ENCODE measurements around the gene RNF223. TPM values are rescaled to one million over a fixed set of nuclear protein-coding genes. Genes with fewer than 3 reads are reported as not detected.
"Not testable (repeated sequence)": the region's sequence is repeated elsewhere in the genome, so short reads cannot be mapped to it uniquely, and the experiment has no call there.

Gene RNF223
- total RNA-seq, 1 donor from 2014 or later = 0.65 TPM

DNA sequence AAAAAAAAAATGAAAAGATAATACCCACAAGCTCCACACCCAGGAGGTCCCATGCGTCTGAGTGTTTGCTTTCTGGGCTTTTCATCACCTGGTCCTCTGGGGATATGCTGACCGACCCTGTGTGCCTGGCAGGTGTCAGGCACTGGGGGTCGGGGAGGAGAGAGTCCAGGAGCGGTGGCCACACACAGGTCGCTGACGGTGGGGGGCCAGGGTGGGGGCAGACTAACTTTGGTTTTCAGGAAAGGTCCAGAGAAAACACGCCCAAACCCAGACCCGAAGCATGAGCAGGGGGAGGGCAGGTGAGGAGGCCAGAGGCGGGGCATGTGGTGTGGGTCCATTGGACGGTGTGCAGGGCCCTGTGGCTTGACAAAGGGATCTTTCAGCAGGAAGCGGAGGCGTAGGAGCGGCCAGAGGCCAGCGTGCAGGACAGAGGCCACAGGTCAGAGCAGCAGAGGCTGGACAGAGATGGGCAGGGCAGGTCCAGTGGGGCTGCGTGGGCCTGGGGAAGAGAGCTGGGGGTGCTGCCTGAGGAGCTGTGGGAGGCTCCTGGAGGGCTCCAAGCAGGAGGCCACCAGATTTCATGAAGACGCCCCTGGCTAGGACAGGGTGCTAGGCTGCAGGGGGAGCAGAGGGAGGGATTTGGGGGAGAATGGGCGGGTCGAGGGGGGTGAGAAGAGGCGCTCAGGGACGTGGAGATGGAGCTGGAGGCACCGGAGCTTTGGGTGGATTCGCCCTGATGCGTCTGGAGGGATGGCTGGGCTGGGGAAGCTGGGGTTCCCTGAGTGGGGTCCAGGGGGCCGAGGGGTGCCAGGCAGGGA lies 15.8 kb downstream of the RNF223 start:
- intact Hi-C loops (cut with DNase I) = no loop called here

DNA sequence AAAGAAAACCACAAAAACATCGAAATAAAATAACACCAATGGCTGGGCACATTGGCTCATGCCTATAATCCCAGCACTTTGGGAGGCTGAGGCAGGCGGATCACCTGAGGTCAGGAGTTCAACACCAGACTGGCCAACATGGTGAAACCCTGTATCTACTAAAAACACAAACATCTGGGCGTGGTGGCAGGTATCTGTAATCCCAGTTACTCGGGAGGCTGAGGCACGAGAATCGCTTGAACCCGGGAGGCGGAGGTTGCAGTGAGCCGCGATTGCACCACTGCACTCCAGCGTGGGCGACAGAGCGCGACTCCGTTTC lies 16.4 kb downstream of the RNF223 start:
- ATAC-seq; DNase-seq; H3K9me3 ChIP-seq; intact Hi-C loops (cut with DNase I); H3K27ac ChIP-seq; H3K4me3 ChIP-seq: not testable (repeated sequence)
- peaks cover 18% of the 10 kb centered on the region for H3K36me3 ChIP-seq
- H3K4me1 ChIP-seq = peaks cover 18% of the 10 kb centered on the region
- peaks cover 39% of the 10 kb centered on the region for H3K27me3 ChIP-seq (ENCODE audit: low read depth)

More for the DNA sequence above, 15.8 kb downstream of the RNF223 start:
- Histone ChIP-seq H3K36me3 (peaks cover 18% of the 10 kb centered on the region), H3K27ac (no peak overlapping the region), H3K9me3 (no peaks in the 10 kb centered on the region), H3K27me3 (ENCODE audit: low read depth) (peaks cover 44% of the 10 kb centered on the region), H3K4me3 (no peak overlapping the region), H3K4me1 (peaks cover 18% of the 10 kb centered on the region)
- TF ChIP-seq, protein P1, sequence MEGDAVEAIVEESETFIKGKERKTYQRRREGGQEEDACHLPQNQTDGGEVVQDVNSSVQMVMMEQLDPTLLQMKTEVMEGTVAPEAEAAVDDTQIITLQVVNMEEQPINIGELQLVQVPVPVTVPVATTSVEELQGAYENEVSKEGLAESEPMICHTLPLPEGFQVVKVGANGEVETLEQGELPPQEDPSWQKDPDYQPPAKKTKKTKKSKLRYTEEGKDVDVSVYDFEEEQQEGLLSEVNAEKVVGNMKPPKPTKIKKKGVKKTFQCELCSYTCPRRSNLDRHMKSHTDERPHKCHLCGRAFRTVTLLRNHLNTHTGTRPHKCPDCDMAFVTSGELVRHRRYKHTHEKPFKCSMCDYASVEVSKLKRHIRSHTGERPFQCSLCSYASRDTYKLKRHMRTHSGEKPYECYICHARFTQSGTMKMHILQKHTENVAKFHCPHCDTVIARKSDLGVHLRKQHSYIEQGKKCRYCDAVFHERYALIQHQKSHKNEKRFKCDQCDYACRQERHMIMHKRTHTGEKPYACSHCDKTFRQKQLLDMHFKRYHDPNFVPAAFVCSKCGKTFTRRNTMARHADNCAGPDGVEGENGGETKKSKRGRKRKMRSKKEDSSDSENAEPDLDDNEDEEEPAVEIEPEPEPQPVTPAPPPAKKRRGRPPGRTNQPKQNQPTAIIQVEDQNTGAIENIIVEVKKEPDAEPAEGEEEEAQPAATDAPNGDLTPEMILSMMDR (IDR thresholded peaks at IDR 0.05) = no peak
- DNase-seq (no peak), ATAC-seq (no peak)

DNA sequence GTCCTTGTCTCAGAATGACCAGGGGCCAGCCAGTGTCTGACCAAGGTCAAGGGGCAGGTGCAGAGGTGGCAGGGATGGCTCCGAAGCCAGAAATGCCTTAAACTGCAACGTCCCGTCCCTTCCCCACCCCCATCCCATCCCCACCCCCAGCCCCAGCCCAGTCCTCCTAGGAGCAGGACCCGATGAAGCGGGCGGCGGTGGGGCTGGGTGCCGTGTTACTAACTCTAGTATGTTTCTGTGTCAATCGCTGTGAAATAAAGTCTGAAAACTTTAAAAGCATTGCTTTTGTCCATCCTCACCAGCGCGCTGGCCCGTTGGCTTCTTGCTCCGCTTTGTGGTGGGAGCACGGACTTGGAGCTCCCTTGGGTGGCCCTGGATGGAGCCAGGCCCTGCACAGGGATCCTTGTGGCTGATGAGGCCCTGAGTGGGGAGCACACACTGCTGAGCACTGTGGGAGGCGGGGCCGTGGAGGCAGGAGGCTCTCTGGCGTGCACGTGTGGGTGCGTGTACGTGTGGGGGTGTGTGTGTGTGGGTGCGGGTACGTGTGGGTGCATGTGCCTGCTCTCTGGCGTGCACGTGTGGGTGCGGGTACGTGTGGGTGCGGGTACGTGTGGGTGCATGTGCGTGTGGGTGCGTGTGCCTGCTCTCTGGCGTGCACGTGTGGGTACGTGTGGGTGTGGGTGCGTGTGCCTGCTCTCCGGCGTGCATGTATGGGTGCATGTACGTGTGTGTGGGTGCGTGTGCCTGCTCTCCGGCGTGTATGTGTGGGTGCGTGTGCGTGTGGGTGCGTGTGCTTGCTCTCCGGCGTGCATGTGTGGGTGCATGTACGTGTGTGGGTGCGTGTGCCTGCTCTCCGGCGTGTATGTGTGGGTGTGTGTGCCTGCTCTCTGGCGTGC lies 18.0 kb downstream of the RNF223 start:
- intact Hi-C loops (cut with DNase I) = no loop called here
- Histone ChIP-seq H3K4me1 (peaks cover 18% of the 10 kb centered on the region), H3K27me3 (ENCODE audit: low read depth) (peaks cover 25% of the 10 kb centered on the region), H3K4me3 (no peak overlapping the region), H3K9me3 (no peaks in the 10 kb centered on the region), H3K36me3 (peaks cover 29% of the 10 kb centered on the region), H3K27ac (no peak overlapping the region)
- ATAC-seq = no peak
- no peak for DNase-seq
- TF ChIP-seq, protein P1 (IDR thresholded peaks at IDR 0.05) = no peak

DNA sequence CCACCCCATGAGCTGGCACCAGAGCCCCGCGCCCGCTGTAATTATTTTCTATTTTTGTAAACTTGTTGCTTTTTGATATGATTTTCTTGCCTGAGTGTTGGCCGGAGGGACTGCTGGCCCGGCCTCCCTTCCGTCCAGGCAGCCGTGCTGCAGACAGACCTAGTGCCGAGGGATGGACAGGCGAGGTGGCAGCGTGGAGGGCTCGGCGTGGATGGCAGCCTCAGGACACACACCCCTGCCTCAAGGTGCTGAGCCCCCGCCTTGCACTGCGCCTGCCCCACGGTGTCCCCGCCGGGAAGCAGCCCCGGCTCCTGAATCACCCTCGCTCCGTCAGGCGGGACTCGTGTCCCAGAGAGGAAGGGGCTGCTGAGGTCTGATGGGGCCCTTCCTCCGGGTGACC lies 19.1 kb downstream of the RNF223 start:
- peaks cover 13% of the 10 kb centered on the region for H3K27me3 ChIP-seq (ENCODE audit: low read depth)
- no peak overlapping the region for H3K27ac ChIP-seq
- TF ChIP-seq, protein P1 (IDR thresholded peaks at IDR 0.05) = no peak
- H3K36me3 ChIP-seq = peaks cover 30% of the 10 kb centered on the region
- H3K9me3 ChIP-seq = no peaks in the 10 kb centered on the region
- H3K4me1 ChIP-seq = peaks cover 13% of the 10 kb centered on the region
- intact Hi-C loops (cut with DNase I) = no loop called here
- no peak for ATAC-seq
- DNase-seq = no peak
- H3K4me3 ChIP-seq = no peak overlapping the region

DNA sequence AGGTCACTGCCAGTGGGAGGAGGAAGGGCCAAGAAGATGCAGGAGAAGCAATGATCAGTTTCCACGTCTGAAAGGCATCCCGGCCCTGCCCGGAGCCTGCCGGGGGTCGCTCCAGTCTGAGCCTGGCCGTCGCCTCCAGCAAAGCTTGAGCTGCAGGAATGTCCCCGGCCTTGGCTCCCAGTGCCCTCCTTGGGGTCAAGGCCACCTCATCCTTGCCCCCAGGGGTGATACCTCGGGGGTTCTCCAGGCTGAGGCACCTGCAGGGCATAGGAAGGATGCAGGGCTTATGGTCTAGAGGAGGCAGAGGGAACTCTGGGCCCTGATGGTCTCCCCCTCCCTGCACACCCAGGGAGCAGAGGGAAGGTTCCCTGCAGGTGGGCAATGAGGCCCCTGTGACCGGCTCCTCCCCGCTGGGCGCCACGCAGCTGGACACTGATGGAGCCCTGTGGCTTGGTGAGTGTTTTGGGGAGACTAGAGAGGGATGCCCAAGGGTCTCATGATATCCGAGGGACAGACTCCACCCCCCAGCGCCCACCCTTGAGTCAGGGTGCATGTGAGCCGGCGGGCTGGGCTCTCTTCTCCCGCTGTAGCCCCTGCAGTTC lies 19.9 kb downstream of the RNF223 start:
- Histone ChIP-seq H3K9me3 (no peaks in the 10 kb centered on the region), H3K4me1 (peaks cover 6% of the 10 kb centered on the region), H3K27me3 (ENCODE audit: low read depth) (peaks cover 6% of the 10 kb centered on the region), H3K4me3 (no peak overlapping the region), H3K36me3 (peaks cover 30% of the 10 kb centered on the region), H3K27ac (no peak overlapping the region)
- intact Hi-C loops (cut with DNase I) = no loop called here
- ATAC-seq (no peak), DNase-seq (no peak)
- TF ChIP-seq, protein P1 (IDR thresholded peaks at IDR 0.05) = no peak
